ENCODE results near the gene MRPL22.
"Not testable (repeated sequence)": the region's sequence is repeated elsewhere in the genome, so short reads cannot be mapped to it uniquely, and the experiment has no call there.

GRCh38 chr5:154905601-154906000 is 35.3 kb upstream of the MRPL22 start:
- TF ChIP-seq CTCF, POLR2A (IDR thresholded peaks at IDR 0.05): not testable (repeated sequence)

Measured in esophagus squamous epithelium (tissue), 4 donors.